Kidney (tissue), 14 donors: ENCODE results near the gene ACAP1. TPM values are rescaled to one million over a fixed set of nuclear protein-coding genes. Genes with fewer than 3 reads are reported as not detected.
A peak's percentile ranks its signal among the peaks of the same experiment; 100 is the strongest.

Source experiments
- DNase-seq, 5 donors: peaks; one replicate each; pipeline ENCODE4 v3.0.0-alpha.2; 2013 to 2020
- FAIRE-seq: peaks from 2 replicates; lab custom pipeline; 2012; peaks lifted over from hg19 to GRCh38; lab: Jason Lieb, UNC
- H3K27ac ChIP-seq, 2 donors: one replicate each; pipeline ENCODE4 v1.7.0; 2013; ENCODE audit warnings: low read depth in 2 of 2, low read length in 2 of 2, inconsistent platforms in 1 of 2
- H3K27me3 ChIP-seq: one replicate; pipeline ENCODE4 v1.7.1; 2013; ENCODE audit warnings: low read length, inconsistent platforms; ENCODE audit not compliant: control insufficient read depth, insufficient read depth
- H3K36me3 ChIP-seq, 3 donors: one replicate each; pipeline versions ENCODE4 v1.7.0 to v1.7.1; 2013; ENCODE audit warnings: low read length in 3 of 3, control low read depth in 1 of 3, inconsistent platforms in 1 of 3; ENCODE audit not compliant: insufficient read depth in 3 of 3, control insufficient read depth in 2 of 3
- H3K4me1 ChIP-seq, 3 donors: one replicate each; pipeline versions ENCODE4 v1.7.0 to v1.7.1; 2013; ENCODE audit warnings: low read length in 3 of 3, inconsistent platforms in 1 of 3, low read depth in 1 of 3; ENCODE audit not compliant: control insufficient read depth in 2 of 3, insufficient read depth in 2 of 3
- H3K4me3 ChIP-seq, 3 donors: one replicate each; pipeline versions ENCODE4 v1.7.0 to v1.8.1; 2013; ENCODE audit warnings: low read length in 3 of 3, control low read depth in 1 of 3, inconsistent platforms in 1 of 3
- H3K9ac ChIP-seq, 3 donors: one replicate each; pipeline versions ENCODE4 v1.7.0 to v1.7.1; 2013; ENCODE audit warnings: low read length in 3 of 3, control low read depth in 1 of 3, inconsistent platforms in 1 of 3
- H3K9me3 ChIP-seq, 3 donors: one replicate each; pipeline versions ENCODE4 v1.7.0 to v1.7.1; 2013; ENCODE audit warnings: low read length in 3 of 3, control low read depth in 1 of 3, inconsistent platforms in 1 of 3; ENCODE audit not compliant: control insufficient read depth in 2 of 3, insufficient read depth in 1 of 3
- CTCF ChIP-seq: IDR thresholded peaks from 3 replicates; pipeline ENCODE4 v1.5.1; 2012; ENCODE audit warnings: mild to moderate bottlenecking, moderate library complexity, borderline replicate concordance; ENCODE audit not compliant: insufficient read depth; ENCODE audit errors: extremely low read depth
- intact Hi-C: fragments of 100-400 bp; cut with DNase I; formaldehyde crosslinking; loops from one replicate; pipeline ENCODE4 v1.11.1; 2022
- polyA plus RNA-seq: library from polyadenylated mRNA; stranded (reverse); fragments of 350-450 nt; fragmentation: Illumina TruSeq; extraction: RNeasy Lipid Tissue Mini Kit (QIAGEN cat#74804); gene quantifications from one replicate; pipeline ENCODE4 v1.2.3, GENCODE V29; 2014; ENCODE audit warnings: low read depth, low replicate concordance; ENCODE audit not compliant: insufficient read depth
- total RNA-seq: library from RNA; stranded (reverse); fragmentation: NEBNext Ultra II Directional; extraction: Animal tissue kit (Norgen Biotek cat#: 25700); gene quantifications from one replicate; pipeline ENCODE4 v1.2.1, GENCODE V29; 2021
- donor health status: control.
- donor health status: control.
- donor health status: control.
- donor health status: control.
- donor health status: control.
- donor health status: DM: yes; HTN: yes; CAD: no.
- donor health status: Normal renal cell carcinoma (clear cell type).

ACAP1 gene
- total and polyA plus RNA-seq, 2 donors from 2014 or later = 9.9 to 26.0 TPM

- H3K9ac ChIP-seq = peak overlapping the region; percentile 79 to 95 (median 85)
- H3K36me3 ChIP-seq = peaks cover 2 to 7% (median 7%) of the 10 kb centered on the region in 3 donors
- no peak for TF ChIP-seq CTCF
- DNase-seq = peak; percentile 99 to 100 (median 100)
- FAIRE-seq = peak; percentile 32
- peak overlapping the region; percentile 98 to 99 (median 99) for H3K4me3 ChIP-seq
- H3K27ac ChIP-seq = peak overlapping the region; percentile 92 to 94
- no peaks in the 10 kb centered on the region for H3K9me3 ChIP-seq
- no peaks in the 10 kb centered on the region for H3K27me3 ChIP-seq
- H3K4me1 ChIP-seq = peaks cover 0 to 17% (median 7%) of the 10 kb centered on the region in 3 donors
- intact Hi-C loops = no loop called here
These were observed 6.8 kb upstream of the ACAP1 start for GRCh38 chr17:7329374-7329996.

GRCh38 chr17:7329997-7330637 is 6.2 kb upstream of the ACAP1 start:
- DNase-seq (peak; percentile 90 to 95 (median 92)), FAIRE-seq (no peak)
- Histone ChIP-seq H3K9ac (peak overlapping the region; percentile 79 to 95 (median 85)), H3K27me3 (no peaks in the 10 kb centered on the region), H3K36me3 (peaks cover 2 to 7% (median 5%) of the 10 kb centered on the region in 3 donors), H3K4me1 (peaks cover 0 to 17% (median 7%) of the 10 kb centered on the region in 3 donors), H3K9me3 (no peaks in the 10 kb centered on the region), H3K4me3 (peak overlapping the region; percentile 98 to 99 (median 99)), H3K27ac (peak overlapping the region; percentile 92 to 94)
- intact Hi-C loops = no loop called here
- no peak for TF ChIP-seq CTCF

GRCh38 chr17:7330638-7331015 is 5.7 kb upstream of the ACAP1 start:
- TF ChIP-seq CTCF = no peak
- no peak for FAIRE-seq
- no peak overlapping the region for H3K9ac ChIP-seq
- no peaks in the 10 kb centered on the region for H3K27me3 ChIP-seq
- intact Hi-C loops = no loop called here
- peak overlapping the region; percentile 7 to 98 (median 11) for H3K4me3 ChIP-seq
- no peaks in the 10 kb centered on the region for H3K9me3 ChIP-seq
- H3K27ac ChIP-seq = peak overlapping the region; percentile 14 to 32
- peak in 2 of 5 donors; percentile 74 to 84 for DNase-seq
- H3K36me3 ChIP-seq = peaks cover 1 to 7% (median 4%) of the 10 kb centered on the region in 3 donors
- peaks cover 0 to 17% (median 7%) of the 10 kb centered on the region in 3 donors for H3K4me1 ChIP-seq
